CD4-positive, alpha-beta T cell treated with Interferon gamma for 1 hour (primary cell): ENCODE data around the gene EBLN1.
A peak's percentile ranks its signal among the peaks of the same experiment; 100 is the strongest.

ENCODE experiments used
- DNase-seq: peaks from one replicate; pipeline ENCODE4 v3.0.0-alpha.2; 2020

Gene EBLN1

GRCh38 chr10:22217842-22218241 lies at the start of gene EBLN1:
Gene EBLN1 (minus strand): TSS chr10:22218015. CDS start chr10:22209983, 8,032 bp downstream.
- no peak for DNase-seq

GRCh38 chr10:22265839-22266537 lies 48.2 kb upstream of the EBLN1 start:
- no peak for DNase-seq

GRCh38 chr10:22263106-22263505 lies 45.3 kb upstream of the EBLN1 start:
- DNase-seq: no peak

GRCh38 chr10:22259280-22259679 lies 41.5 kb upstream of the EBLN1 start:
- no peak for DNase-seq

- no peak for DNase-seq
These were observed 40.7 kb upstream of the EBLN1 start for GRCh38 chr10:22258471-22258870.

GRCh38 chr10:22253580-22253882 lies 35.7 kb upstream of the EBLN1 start:
- peak; percentile 51 for DNase-seq

GRCh38 chr10:22252801-22253579 lies 35.2 kb upstream of the EBLN1 start:
- peak; percentile 17 for DNase-seq

- peak; percentile 37 for DNase-seq
These were observed 34.5 kb upstream of the EBLN1 start for GRCh38 chr10:22252224-22252800.

GRCh38 chr10:22251751-22252223 lies 34.0 kb upstream of the EBLN1 start:
- DNase-seq: peak; percentile 64

- no peak for DNase-seq
These were observed 33.3 kb upstream of the EBLN1 start for GRCh38 chr10:22250897-22251660.

GRCh38 chr10:22247636-22248035 lies 29.8 kb upstream of the EBLN1 start:
- DNase-seq: no peak

- no peak for DNase-seq
These were observed 29.0 kb upstream of the EBLN1 start for GRCh38 chr10:22246680-22247391.

GRCh38 chr10:22245567-22245966 lies 27.8 kb upstream of the EBLN1 start:
- no peak for DNase-seq

GRCh38 chr10:22244855-22245254 lies 27.0 kb upstream of the EBLN1 start:
- no peak for DNase-seq

- DNase-seq: no peak
These were observed 26.2 kb upstream of the EBLN1 start for GRCh38 chr10:22244001-22244400.

- no peak for DNase-seq
These were observed 25.5 kb upstream of the EBLN1 start for GRCh38 chr10:22243321-22243720.

GRCh38 chr10:22231260-22231659 lies 13.4 kb upstream of the EBLN1 start:
- no peak for DNase-seq

GRCh38 chr10:22230158-22230833 lies 12.5 kb upstream of the EBLN1 start:
- DNase-seq: peak; percentile 23

GRCh38 chr10:22229802-22230157 lies 12.0 kb upstream of the EBLN1 start:
- no peak for DNase-seq

- peak; percentile 88 for DNase-seq
These were observed 11.4 kb upstream of the EBLN1 start for GRCh38 chr10:22228943-22229801.
